IMR-90 (cell line): ENCODE results near the gene BHLHA15. TPM values are rescaled to one million over a fixed set of nuclear protein-coding genes. Genes with fewer than 3 reads are reported as not detected.

Source experiments
- ATAC-seq: fragments of 200-7000 bp; cut with Tn5 transposase; 2 replicates; pipeline ENCODE4 v1.9.1; 2020; ENCODE audit warnings: low read depth, mild to moderate bottlenecking, moderate library complexity
- BruUV-seq: library from RNA; stranded (reverse); fragments of 400-500 nt; replicated peaks from 2 replicates; lab custom pipeline; 2021; lab: Mats Ljungman, UMichigan
- CTCF ChIA-PET: fragments of 300-600 bp; formaldehyde crosslinking; extraction: SDS; loops from one replicate; lab custom pipeline; 2021; ENCODE audit warnings: antibody characterized with exemption; lab: Yijun Ruan, JAX
- POLR2A ChIA-PET: fragments of 300-600 bp; sonication (Branson Sonifier 250); formaldehyde crosslinking; loops from one replicate; lab custom pipeline; 2022; ENCODE audit warnings: antibody characterized with exemption; ENCODE audit not compliant: unreplicated experiment; lab: Charles Lee
- DNase-seq: peaks from one replicate; pipeline ENCODE4 v3.0.0; 2013
- H2AFZ ChIP-seq: replicated peaks from 2 replicates; pipeline ENCODE3; 2013; ENCODE audit warnings: low read length, mild to moderate bottlenecking; ENCODE audit not compliant: poor library complexity
- H2AK5ac ChIP-seq: 2 replicates; pipeline ENCODE4 v1.6.1; 2013; ENCODE audit warnings: low read depth, low read length, inconsistent platforms
- H2AK9ac ChIP-seq: replicated peaks from 2 replicates; pipeline ENCODE3; 2013; ENCODE audit warnings: mild to moderate bottlenecking, low read depth, low read length, moderate library complexity; ENCODE audit not compliant: poor library complexity
- H2BK120ac ChIP-seq: 2 replicates; pipeline ENCODE4 v1.6.1; 2013; ENCODE audit warnings: low read depth, low read length, inconsistent platforms
- H2BK15ac ChIP-seq: 3 replicates; pipeline ENCODE4 v1.6.1; 2013; ENCODE audit warnings: low read depth, low read length, inconsistent platforms
- H2BK20ac ChIP-seq: 2 replicates; pipeline ENCODE4 v1.6.1; 2013; ENCODE audit warnings: low read depth, mild to moderate bottlenecking, inconsistent platforms, low read length, moderate library complexity
- H2BK5ac ChIP-seq: 2 replicates; pipeline ENCODE4 v1.6.1; 2013; ENCODE audit warnings: mild to moderate bottlenecking, low read depth, low read length, inconsistent platforms; ENCODE audit not compliant: poor library complexity, severe bottlenecking
- H3K14ac ChIP-seq: replicated peaks from 2 replicates; pipeline ENCODE4 v1.6.1; 2013; ENCODE audit warnings: low read depth, low read length, inconsistent platforms
- H3K18ac ChIP-seq: 2 replicates; pipeline ENCODE4 v1.6.1; 2013; ENCODE audit warnings: low read depth, low read length, control low read depth
- H3K23ac ChIP-seq: 2 replicates; pipeline ENCODE4 v1.6.1; 2013; ENCODE audit warnings: low read depth, low read length, inconsistent platforms
- H3K27ac ChIP-seq: 2 replicates; pipeline ENCODE4 v1.5.1; 2013; ENCODE audit warnings: mild to moderate bottlenecking, control low read depth, low read length; ENCODE audit not compliant: insufficient read depth
- H3K27me3 ChIP-seq: 2 replicates; pipeline ENCODE4 v1.6.1; 2013; ENCODE audit warnings: low read length; ENCODE audit not compliant: control insufficient read depth, insufficient read depth
- H3K36me3 ChIP-seq: 2 replicates; pipeline ENCODE4 v1.6.1; 2013; ENCODE audit warnings: low read length, mixed read lengths; ENCODE audit not compliant: control insufficient read depth, insufficient read depth
- H3K4ac ChIP-seq: 2 replicates; pipeline ENCODE4 v1.6.1; 2013; ENCODE audit warnings: low read depth, low read length, inconsistent platforms
- H3K4me1 ChIP-seq: 2 replicates; pipeline ENCODE4 v1.6.1; 2013; ENCODE audit warnings: low read length, mixed read lengths; ENCODE audit not compliant: control insufficient read depth, insufficient read depth
- H3K4me2 ChIP-seq: 2 replicates; pipeline ENCODE4 v1.6.1; 2013; ENCODE audit warnings: low read depth, mild to moderate bottlenecking, control low read depth, low read length, moderate library complexity
- H3K4me3 ChIP-seq: 2 replicates; pipeline ENCODE4 v1.5.1; 2013; ENCODE audit warnings: low read depth, mild to moderate bottlenecking, control low read depth, low read length, moderate library complexity; ENCODE audit not compliant: insufficient read depth
- H3K56ac ChIP-seq: 2 replicates; pipeline ENCODE4 v1.6.1; 2013; ENCODE audit warnings: low read length, inconsistent platforms; ENCODE audit not compliant: insufficient read depth; ENCODE audit errors: extremely low read depth
- H3K79me1 ChIP-seq, 2 experiments: 2 replicates each; pipeline ENCODE4 v1.6.1; 2013; ENCODE audit warnings: low read length in 2 of 2, inconsistent platforms in 1 of 2, low read depth in 1 of 2
- H3K9ac ChIP-seq: 2 replicates; pipeline ENCODE4 v1.6.1; 2013; ENCODE audit warnings: low read depth, low read length, control low read depth
- H3K9me1 ChIP-seq: 2 replicates; pipeline ENCODE4 v1.6.1; 2013; ENCODE audit warnings: low read length, inconsistent platforms; ENCODE audit not compliant: insufficient read depth
- H3K9me3 ChIP-seq: 2 replicates; pipeline ENCODE4 v1.6.1; 2013; ENCODE audit warnings: low read length; ENCODE audit not compliant: control insufficient read depth, insufficient read depth
- H4K20me1 ChIP-seq: 2 replicates; pipeline ENCODE4 v1.6.1; 2013; ENCODE audit warnings: low read length, inconsistent platforms; ENCODE audit not compliant: insufficient read depth
- H4K5ac ChIP-seq: 2 replicates; pipeline ENCODE4 v1.6.1; 2013; ENCODE audit warnings: mild to moderate bottlenecking, low read depth, low read length, control low read depth
- H4K8ac ChIP-seq, 2 experiments: 2 replicates each; pipeline ENCODE4 v1.6.1; 2013; ENCODE audit warnings: low read depth in 2 of 2, low read length in 2 of 2, control low read depth in 1 of 2, inconsistent platforms in 1 of 2
- H4K91ac ChIP-seq: 2 replicates; pipeline ENCODE4 v1.6.1; 2013; ENCODE audit warnings: low read depth, low read length, inconsistent platforms; ENCODE audit not compliant: insufficient read depth
- CHD1 ChIP-seq: IDR thresholded peaks from 2 replicates; pipeline ENCODE4 v1.6.1; 2012; ENCODE audit warnings: low read depth, low read length, improper control_type of control experiment
- CTCF ChIP-seq: conservative IDR thresholded peaks from 2 replicates; pipeline ENCODE4 v1.5.1; 2012; ENCODE audit warnings: mild to moderate bottlenecking, low read depth, low read length, improper control_type of control experiment
- FOS ChIP-seq: fragments of 150-350 bp; IDR thresholded peaks from 2 replicates; pipeline ENCODE4 v1.6.1; 2016; ENCODE audit warnings: low read depth, low read length
- MAFK ChIP-seq: IDR thresholded peaks from 2 replicates; pipeline ENCODE4 v1.6.1; 2012; ENCODE audit warnings: low read depth, low read length, improper control_type of control experiment
- MAZ ChIP-seq: IDR thresholded peaks from 2 replicates; pipeline ENCODE4 v1.6.1; 2012; ENCODE audit warnings: low read depth, mild to moderate bottlenecking, low read length, improper control_type of control experiment, moderate library complexity, borderline replicate concordance
- NFE2L2 ChIP-seq: fragments of 150-350 bp; IDR thresholded peaks from 2 replicates; pipeline ENCODE4 v1.6.1; 2016; ENCODE audit warnings: low read depth, mild to moderate bottlenecking, low read length
- POLR2A ChIP-seq: IDR thresholded peaks from 2 replicates; pipeline ENCODE4 v1.6.1; 2012; ENCODE audit warnings: mild to moderate bottlenecking, low read depth, low read length
- RAD21 ChIP-seq: IDR thresholded peaks from 2 replicates; pipeline ENCODE4 v1.6.1; 2012; ENCODE audit warnings: low read length, improper control_type of control experiment
- RCOR1 ChIP-seq: IDR thresholded peaks from 2 replicates; pipeline ENCODE4 v1.6.1; 2012; ENCODE audit warnings: mild to moderate bottlenecking, low read length, improper control_type of control experiment; ENCODE audit not compliant: insufficient replicate concordance
- SMC3 ChIP-seq: fragments of 150-350 bp; IDR thresholded peaks from 2 replicates; pipeline ENCODE4 v1.6.1; 2016; ENCODE audit warnings: low read depth, mild to moderate bottlenecking, antibody characterized with exemption, low read length, moderate library complexity
- WGBS, 2 experiments: methylation state at CpG; one replicate each; pipeline versions ENCODE4 v1.1.5 to v1.1.7; 2013; ENCODE audit warnings: missing lambda C conversion rate in 2 of 2; ENCODE audit not compliant: insufficient read length in 1 of 2; ENCODE audit errors: extremely low coverage in 2 of 2; 5-methylcytosine and 5-hydroxymethylcytosine counted together
- dilution Hi-C: fragments of 300-500 bp; cut with HindIII; formaldehyde crosslinking; loops from one replicate; pipeline ENCODE4 v1.14.3; 2018; ENCODE audit warnings: low sequenced_read_pairs; ENCODE audit not compliant: unreplicated experiment
- in situ Hi-C: fragments of 300-500 bp; cut with MboI; formaldehyde crosslinking; loops from 3 replicates; pipeline ENCODE4 v1.14.3; 2019; ENCODE audit warnings: low sequenced_read_pairs, inconsistent platforms, mixed read lengths
- intact Hi-C: fragments of 100-400 bp; cut with micrococcal nuclease; formaldehyde crosslinking; loops from 2 replicates; pipeline ENCODE4 v1.10.0; 2022
- polyA plus RNA-seq, 3 experiments: library from polyadenylated mRNA; depleted of rRNA; stranded (reverse); fragments of >200 nt; gene quantifications; 2 replicates each; pipeline ENCODE4 v1.2.3, GENCODE V29; 2012; ENCODE audit warnings: low replicate concordance in 1 of 3
- total RNA-seq: library from RNA; depleted of rRNA; stranded (reverse); fragments of >200 nt; gene quantifications from 2 replicates; pipeline ENCODE4 v1.2.3, GENCODE V29; 2012

The BHLHA15 gene
- total and polyA plus RNA-seq, 2 of the 4 experiments (the other 2 are of a cell fraction) = not detected

- no peak overlapping the region for H2BK15ac ChIP-seq
- H3K4me3 ChIP-seq = no peak overlapping the region
- peak; percentile 69 for ATAC-seq
- no peak overlapping the region for H4K91ac ChIP-seq
- in situ Hi-C loops (loop anchor here (25.0 kb wide), 1 partner anchor 306 kb away; the partner anchor contains the start of gene ASNS), dilution Hi-C loops (no loop called here), intact Hi-C loops (loop anchor here (1.0 kb wide), 3 partner anchors 62 to 296 kb away; partner anchors contain the start of genes ASNS and LMTK2)
- no peak overlapping the region for H2BK120ac ChIP-seq
- H3K18ac ChIP-seq = no peak overlapping the region
- no peak overlapping the region for H4K5ac ChIP-seq
- H3K56ac ChIP-seq = no peak overlapping the region
- H3K36me3 ChIP-seq = peaks cover 4% of the 10 kb centered on the region; the same call in 1 of the 2 replicates
- TF ChIP-seq RCOR1 = peak; percentile 24
- no peak for TF ChIP-seq NFE2L2
- peak; percentile 72 for TF ChIP-seq SMC3
- no peak for TF ChIP-seq MAFK
- peak; percentile 87 for TF ChIP-seq CTCF
- TF ChIP-seq CHD1 = no peak
- TF ChIP-seq FOS = no peak
- TF ChIP-seq RAD21 = peak; percentile 86
- peak; percentile 43; the same call in 1 of the 2 replicates for TF ChIP-seq POLR2A
- TF ChIP-seq MAZ = no peak
- no peak overlapping the region for H2AK9ac ChIP-seq
- H2BK5ac ChIP-seq = no peak overlapping the region
- no peak overlapping the region for H3K4me2 ChIP-seq
- no TSS peak for BruUV-seq
- H3K9me3 ChIP-seq = no peaks in the 10 kb centered on the region
- DNase-seq = peak; percentile 66
- H3K27me3 ChIP-seq = no peaks in the 10 kb centered on the region
- no peak overlapping the region for H4K8ac ChIP-seq
- no peak overlapping the region for H3K9ac ChIP-seq
- H3K14ac ChIP-seq = no peak overlapping the region
- no peak overlapping the region for H3K23ac ChIP-seq
- H3K27ac ChIP-seq = no peak overlapping the region
- no peak overlapping the region for H2AFZ ChIP-seq
- 0 out of 2 replicates have a peak, but pooled peaks cover 2% of the 10 kb centered on the region for H4K20me1 ChIP-seq
- 0 out of 2 replicates have a peak, but pooled peaks cover 1% of the 10 kb centered on the region for H3K9me1 ChIP-seq
- ChIA-PET POLR2A (interaction anchor here (0.5 kb wide), 1 partner anchor 147 kb away, joined by 4 read pairs; no protein-coding TSS in a partner anchor), CTCF (interaction anchor here (0.5 to 2.9 kb wide), 21 partner anchors 8 to 154 kb away, joined by 3 to 81 read pairs (median 4); no protein-coding TSS in a partner anchor)
- 56% methylated on average over 3 of the region's 17 CpGs; no CpG with 5 or more reads in 1 of the 2 experiments for WGBS, 2 experiments
- H3K79me1 ChIP-seq = no peaks in the 10 kb centered on the region
- H3K4ac ChIP-seq = no peak overlapping the region
- H2AK5ac ChIP-seq = no peak overlapping the region
- no peak overlapping the region for H2BK20ac ChIP-seq
- no peaks in the 10 kb centered on the region for H3K4me1 ChIP-seq
These were observed 42.9 kb upstream of the BHLHA15 start for GRCh38 chr7:98168181-98168903.
